OCI-LY7 (cell line): ENCODE results near the gene RP2. TPM values are rescaled to one million over a fixed set of nuclear protein-coding genes. Genes with fewer than 3 reads are reported as not detected.

Source experiments
- BruUV-seq: library from RNA; stranded (reverse); fragments of 400-500 nt; replicated peaks from 2 replicates; lab custom pipeline; 2021; lab: Mats Ljungman, UMichigan
- CTCF ChIA-PET: fragments of 300-600 bp; sonication (Branson Sonifier 250); formaldehyde crosslinking; loops from one replicate; lab custom pipeline; 2022; ENCODE audit warnings: antibody characterized with exemption; ENCODE audit not compliant: unreplicated experiment; lab: Charles Lee
- POLR2A ChIA-PET: fragments of 300-600 bp; sonication (Branson Sonifier 250); formaldehyde crosslinking; loops from one replicate; lab custom pipeline; 2022; ENCODE audit warnings: antibody characterized with exemption; lab: Charles Lee
- DNase-seq: peaks from one replicate; pipeline ENCODE4 v3.0.0-alpha.2; 2015; ENCODE audit warnings: low spot score
- H2AFZ ChIP-seq: fragments of 200-600 bp; sonication (generic), shearing (Covaris generic); 2 replicates; pipeline ENCODE4 v1.6.1; 2014; ENCODE audit warnings: mild to moderate bottlenecking, antibody characterized with exemption, low read length, moderate library complexity
- H3K27ac ChIP-seq: fragments of 200-600 bp; sonication (generic); 2 replicates; pipeline ENCODE4 v1.5.1; 2014; ENCODE audit warnings: mixed run types, low read depth, mild to moderate bottlenecking, moderate library complexity, low read length, inconsistent platforms; ENCODE audit not compliant: poor library complexity, severe bottlenecking
- H3K36me3 ChIP-seq: fragments of 200-600 bp; sonication (generic); 2 replicates; pipeline ENCODE4 v1.6.1; 2014; ENCODE audit warnings: mild to moderate bottlenecking, antibody characterized with exemption, low read length, moderate library complexity, mixed read lengths; ENCODE audit not compliant: insufficient read depth
- H3K4me1 ChIP-seq: fragments of 200-600 bp; sonication (generic); 2 replicates; pipeline ENCODE4 v1.5.1; 2014; ENCODE audit warnings: mild to moderate bottlenecking, low read length; ENCODE audit not compliant: insufficient read depth, poor library complexity, severe bottlenecking
- H3K4me2 ChIP-seq: fragments of 200-600 bp; sonication (generic); 2 replicates; pipeline ENCODE4 v1.6.1; 2014; ENCODE audit warnings: mild to moderate bottlenecking, low read length
- H3K4me3 ChIP-seq: fragments of 200-600 bp; sonication (generic); 2 replicates; pipeline ENCODE4 v1.5.1; 2014; ENCODE audit warnings: mild to moderate bottlenecking, low read depth, low read length; ENCODE audit not compliant: poor library complexity, severe bottlenecking
- H3K79me2 ChIP-seq: fragments of 200-600 bp; sonication (generic); 2 replicates; pipeline ENCODE4 v1.6.1; 2016; ENCODE audit warnings: low read depth, mild to moderate bottlenecking, low read length, moderate library complexity, mixed read lengths; ENCODE audit not compliant: insufficient read depth
- H3K9me2 ChIP-seq: fragments of 200-600 bp; sonication (generic); 2 replicates; pipeline ENCODE4 v1.6.1; 2016; ENCODE audit warnings: mild to moderate bottlenecking, low read length, mixed read lengths; ENCODE audit not compliant: insufficient read depth
- H3K9me3 ChIP-seq: fragments of 200-600 bp; sonication (generic); 2 replicates; pipeline ENCODE4 v1.6.1; 2014; ENCODE audit warnings: mild to moderate bottlenecking, mixed run types, low read length, mixed read lengths
- H4K20me1 ChIP-seq: fragments of 200-600 bp; sonication (generic); 2 replicates; pipeline ENCODE4 v1.6.1; 2014; ENCODE audit warnings: mild to moderate bottlenecking, antibody characterized with exemption, low read length, moderate library complexity, mixed read lengths; ENCODE audit not compliant: insufficient read depth
- CTCF ChIP-seq: fragments of 200-600 bp; sonication (generic); conservative IDR thresholded peaks from 2 replicates; pipeline ENCODE4 v1.5.1; 2014; ENCODE audit warnings: mild to moderate bottlenecking, antibody characterized with exemption, low read length, moderate library complexity, mixed read lengths
- EZH2phosphoT487 ChIP-seq: fragments of 200-600 bp; sonication (generic); IDR thresholded peaks from 2 replicates; pipeline ENCODE4 v1.6.1; 2018; ENCODE audit warnings: low read depth, borderline replicate concordance, mild to moderate bottlenecking, mixed run types, antibody characterized with exemption, low read length, moderate library complexity, mixed read lengths
- intact Hi-C: fragments of 100-400 bp; cut with micrococcal nuclease; formaldehyde crosslinking; loops from one replicate; pipeline ENCODE4 v1.10.0; 2022; ENCODE audit not compliant: unreplicated experiment
- total RNA-seq, 2 experiments: library from RNA; depleted of rRNA in 1 of 2; stranded (reverse); fragments of >200 nt in 1 of 2; shearing (Covaris generic) in 1 of 2; gene quantifications; 2 replicates each; pipeline ENCODE4 v1.2.3, GENCODE V29; 2014 to 2022

RP2 gene
- total RNA-seq, 2 experiments from 2014 or later: 12.0 to 15.4 TPM

- H3K27ac ChIP-seq: peak overlapping the region; percentile 71
- peak overlapping the region; percentile 90 for H3K4me3 ChIP-seq
- TF ChIP-seq EZH2phosphoT487 (no peak), CTCF (no peak)
- H2AFZ ChIP-seq: peak overlapping the region; percentile 34; the same call in 1 of the 2 replicates
- peaks cover 7% of the 10 kb centered on the region; the same call in 1 of the 2 replicates for H4K20me1 ChIP-seq
- intact Hi-C loops: loop anchor here (2.0 kb wide), 1 partner anchor 83 kb away; no protein-coding TSS in a partner anchor
- H3K36me3 ChIP-seq: peaks cover 4% of the 10 kb centered on the region; the same call in 1 of the 2 replicates
- H3K79me2 ChIP-seq: peaks cover 59% of the 10 kb centered on the region
- TSS peak; percentile 67 for BruUV-seq
- DNase-seq: peak; percentile 26
- no peaks in the 10 kb centered on the region for H3K9me2 ChIP-seq
- CTCF ChIA-PET: no interaction called here
- POLR2A ChIA-PET: interaction anchor here (0.9 to 1.3 kb wide), 3 partner anchors 22 to 73 kb away, joined by 3 to 7 read pairs (median 4); no protein-coding TSS in a partner anchor
- peaks cover 51% of the 10 kb centered on the region for H3K4me1 ChIP-seq
- H3K4me2 ChIP-seq: peak overlapping the region; percentile 88
- no peaks in the 10 kb centered on the region for H3K9me3 ChIP-seq
Observed at GRCh38 chrX:46837558-46838485, 979 bp downstream of the RP2 start.

GRCh38 chrX:46838486-46838870 lies 1.6 kb downstream of the RP2 start:
- no peak for DNase-seq

More at GRCh38 chrX:46838486-46838870, 1.6 kb downstream of the RP2 start:
- intact Hi-C loops: no loop called here
- Histone ChIP-seq H3K9me3 (no peaks in the 10 kb centered on the region), H3K4me2 (peak overlapping the region; percentile 88), H2AFZ (no peak overlapping the region), H3K79me2 (peaks cover 63% of the 10 kb centered on the region), H3K4me3 (peak overlapping the region; percentile 90), H4K20me1 (peaks cover 7% of the 10 kb centered on the region; the same call in 1 of the 2 replicates), H3K9me2 (no peaks in the 10 kb centered on the region), H3K27ac (peak overlapping the region; percentile 71), H3K4me1 (peaks cover 45% of the 10 kb centered on the region), H3K36me3 (peaks cover 9% of the 10 kb centered on the region)
- ChIA-PET CTCF (no interaction called here), POLR2A (interaction anchor here (0.7 to 1.3 kb wide), 4 partner anchors 11 to 72 kb away, joined by 3 to 4 read pairs (median 4); no protein-coding TSS in a partner anchor)
- BruUV-seq: no TSS peak
- TF ChIP-seq CTCF (no peak), EZH2phosphoT487 (no peak)
